Ovary (tissue), 3 donors: Measurements from ENCODE around the gene CDK5R2.

Experiments
- CTCF ChIP-seq, 3 donors: fragments of 450-650 bp in 2 of 3; fragments of 200-600 bp in 1 of 3; IDR thresholded peaks; one replicate each; pipeline versions ENCODE4 v1.5.1 to v1.8.0; 2016 to 2022; ENCODE audit warnings: antibody characterized with exemption in 3 of 3, mild to moderate bottlenecking in 1 of 3
- EP300 ChIP-seq: sonication (generic); formaldehyde crosslinking; IDR thresholded peaks from one replicate; pipeline ENCODE4 v1.6.1; 2017; ENCODE audit warnings: antibody characterized with exemption
- POLR2A ChIP-seq: fragments of 450-650 bp; IDR thresholded peaks from one replicate; pipeline ENCODE4 v1.6.1; 2017; ENCODE audit warnings: antibody characterized with exemption, mild to moderate bottlenecking, moderate library complexity
- donor health status: DM: no; HTN: no; CAD: no.

DNA sequence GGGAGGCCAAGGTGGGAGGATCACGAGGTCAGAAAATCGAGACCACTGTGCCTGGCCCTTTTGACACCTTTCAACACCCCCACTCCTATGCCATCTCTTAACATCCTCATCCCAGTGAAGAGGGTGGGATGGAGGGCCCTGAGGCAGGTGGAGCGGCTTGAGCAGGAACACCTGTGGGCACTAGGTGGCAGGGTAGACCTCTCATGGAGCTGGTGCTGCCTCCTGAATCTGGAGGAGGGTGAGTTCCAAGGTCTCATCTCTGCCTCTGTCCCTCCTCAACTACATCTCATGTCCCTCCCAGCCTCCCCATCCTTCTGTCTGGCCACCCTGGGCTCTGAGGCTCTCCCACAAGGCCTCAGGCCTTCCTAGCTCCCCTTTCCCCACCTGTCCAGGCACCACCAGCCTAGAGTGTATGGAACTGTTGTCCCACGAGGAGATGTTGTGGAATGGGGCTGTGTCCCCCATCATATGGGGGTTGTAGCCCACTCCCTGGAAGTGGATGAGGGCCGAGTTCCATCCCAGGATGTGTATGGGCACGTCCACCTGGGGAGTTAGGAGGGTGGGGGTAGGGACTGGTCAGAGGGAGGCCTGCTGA, 50.8 kb downstream of the CDK5R2 start:
- TF ChIP-seq CTCF (IDR thresholded peaks at IDR 0.05) (no peak), POLR2A (no peak), EP300 (no peak)
